Embryonic facial prominence (tissue), 1 donor: ENCODE measurements around the gene CITED1.
"Not testable (repeated sequence)": the region's sequence is repeated elsewhere in the genome, so short reads cannot be mapped to it uniquely, and the experiment has no call there.

Source experiments
- DNase-seq: peaks from one replicate; pipeline ENCODE4 v3.0.0-alpha.2; 2016; ENCODE audit errors: extremely low spot score

Gene CITED1

GRCh38 chrX:72305286-72306084, at the start of gene CITED1:
Gene CITED1, minus strand, starts transcription at chrX:72305914. Its CDS starts 3,045 bp downstream, at chrX:72302869.
- no peak for DNase-seq

GRCh38 chrX:72352786-72353185, 47.1 kb upstream of the CITED1 start:
- DNase-seq: no peak

- DNase-seq: peak; percentile 56
Observed at GRCh38 chrX:72351606-72352334, 46.1 kb upstream of the CITED1 start.

- DNase-seq: no peak
Observed at GRCh38 chrX:72349190-72349589, 43.5 kb upstream of the CITED1 start.

- no peak for DNase-seq
Observed at GRCh38 chrX:72348247-72348979, 42.7 kb upstream of the CITED1 start.

GRCh38 chrX:72347366-72347765, 41.7 kb upstream of the CITED1 start:
- no peak for DNase-seq

- DNase-seq: no peak
Observed at GRCh38 chrX:72346302-72346949, 40.7 kb upstream of the CITED1 start.

GRCh38 chrX:72340626-72341025, 34.9 kb upstream of the CITED1 start:
- DNase-seq: no peak

- DNase-seq: no peak
Observed at GRCh38 chrX:72340041-72340440, 34.3 kb upstream of the CITED1 start.

GRCh38 chrX:72330131-72330530, 24.4 kb upstream of the CITED1 start:
- no peak for DNase-seq

- DNase-seq: no peak
Observed at GRCh38 chrX:72326605-72327300, 21.0 kb upstream of the CITED1 start.

GRCh38 chrX:72319651-72320050, 13.9 kb upstream of the CITED1 start:
- not testable (repeated sequence) for DNase-seq

- no peak for DNase-seq
Observed at GRCh38 chrX:72317139-72317538, 11.4 kb upstream of the CITED1 start.

- no peak for DNase-seq
Observed at GRCh38 chrX:72316408-72317110, 10.8 kb upstream of the CITED1 start.

GRCh38 chrX:72314881-72315280, 9.2 kb upstream of the CITED1 start:
- no peak for DNase-seq

- no peak for DNase-seq
Observed at GRCh38 chrX:72313707-72314641, 8.3 kb upstream of the CITED1 start.

GRCh38 chrX:72312311-72312940, 6.7 kb upstream of the CITED1 start:
- DNase-seq: no peak

- DNase-seq: no peak
Observed at GRCh38 chrX:72309297-72310071, 3.8 kb upstream of the CITED1 start.
